ENCODE results near the gene CHRNG.
"Not testable (repeated sequence)": the region's sequence is repeated elsewhere in the genome, so short reads cannot be mapped to it uniquely, and the experiment has no call there.

The CHRNG gene

GRCh38 chr2:232547991-232548390, 8.5 kb downstream of the CHRNG start:
- no peak for DNase-seq

GRCh38 chr2:232549655-232550353, 10.3 kb downstream of the CHRNG start:
- no peak for DNase-seq

DNA sequence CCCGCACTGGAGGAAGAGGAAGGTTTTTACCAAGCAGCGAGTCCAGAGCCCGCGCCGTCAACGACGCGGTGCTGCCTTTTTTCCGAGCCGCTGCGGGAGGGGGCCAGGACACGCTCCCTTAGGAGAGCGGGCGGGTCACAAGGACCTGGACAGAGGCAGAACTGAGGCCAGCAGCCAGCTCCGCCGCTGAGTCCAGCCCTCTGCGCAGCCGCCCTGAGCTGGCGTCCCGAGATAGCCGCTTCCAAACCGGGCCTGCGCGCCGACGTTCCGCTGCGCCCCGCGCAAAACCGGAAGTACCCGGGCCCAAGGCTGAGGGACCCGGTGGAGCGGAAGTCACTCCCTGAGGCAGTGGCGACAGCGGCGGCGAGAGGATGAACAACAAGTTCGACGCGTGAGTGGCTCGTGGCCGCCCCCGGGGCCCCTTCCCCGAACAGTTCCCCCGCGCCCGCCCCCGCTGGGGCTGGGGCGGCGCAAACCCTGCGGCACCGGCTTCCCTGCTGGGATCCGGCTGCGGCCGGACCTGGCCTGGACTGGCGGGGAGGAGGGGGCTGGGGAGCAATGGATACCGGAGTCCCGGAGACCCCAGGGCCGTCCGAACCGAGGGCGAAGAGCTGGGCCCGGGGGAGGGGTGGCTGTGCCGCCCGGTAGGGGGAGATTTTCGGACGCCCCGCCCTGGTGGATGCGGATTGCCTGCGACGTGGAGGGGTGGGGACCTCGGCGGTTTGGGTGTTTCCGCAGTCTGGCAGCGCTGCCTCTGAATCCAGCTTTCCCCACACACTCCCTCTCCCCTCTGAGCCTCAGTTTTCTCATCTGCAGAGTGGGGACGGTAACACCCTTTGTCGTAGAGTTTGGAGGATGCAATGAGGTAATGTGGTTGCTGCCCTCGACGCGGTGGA, 11.1 kb downstream of the CHRNG start, which contains the start of the genes EIF4E2 and TIGD1:
TSS of gene EIF4E2 (plus strand) at position 336 of the 896 bp plus-strand sequence. CDS start at position 372, 36 bp downstream.
TSS of gene TIGD1 (minus strand) at position 204 of the 896 bp plus-strand sequence. CDS start 675 bp downstream, outside the sequence.
- DNase-seq = peak; percentile 83

GRCh38 chr2:232551250-232551638, 11.8 kb downstream of the CHRNG start:
- DNase-seq = no peak

GRCh38 chr2:232551776-232552175, 12.3 kb downstream of the CHRNG start:
- no peak for DNase-seq

GRCh38 chr2:232556426-232556825, 16.9 kb downstream of the CHRNG start:
- DNase-seq = no peak

DNA sequence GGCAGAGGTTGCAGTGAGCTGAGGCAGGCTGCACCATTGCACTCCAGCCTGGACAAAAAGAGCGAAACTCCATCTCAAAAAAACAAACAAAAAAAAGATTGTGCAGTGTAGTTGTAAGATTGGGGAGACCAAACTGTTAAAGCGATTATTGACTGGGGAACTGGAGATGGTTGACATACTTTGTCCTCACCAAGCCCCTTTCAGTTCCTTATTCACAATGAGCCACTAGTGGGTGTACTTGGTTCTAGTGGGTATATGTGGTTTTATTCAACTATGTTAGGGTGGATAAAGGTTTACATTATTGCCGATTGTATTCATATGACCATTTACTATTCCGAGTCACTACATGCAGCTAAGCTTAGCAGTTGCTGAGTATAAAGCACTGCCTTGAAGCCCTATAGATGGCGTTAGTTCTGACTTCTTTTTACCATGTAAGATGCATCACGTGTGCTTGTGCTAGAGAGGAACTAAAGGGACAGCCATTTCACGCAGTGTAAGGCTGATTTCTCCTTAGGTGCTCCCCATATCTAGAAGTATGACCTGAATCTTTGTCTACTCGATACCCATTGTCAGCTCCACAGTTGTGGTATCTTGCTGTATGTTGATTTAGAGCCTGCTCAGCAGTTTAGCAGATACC, 23.1 kb downstream of the CHRNG start:
- DNase-seq = no peak

GRCh38 chr2:232563580-232563979, 24.1 kb downstream of the CHRNG start:
- no peak for DNase-seq

GRCh38 chr2:232567721-232568120, 28.2 kb downstream of the CHRNG start:
- no peak for DNase-seq

- no peak for DNase-seq
These were observed 28.7 kb downstream of the CHRNG start for GRCh38 chr2:232568161-232568560.

GRCh38 chr2:232569541-232569940, 30.0 kb downstream of the CHRNG start:
- DNase-seq = no peak

GRCh38 chr2:232570481-232570880, 31.0 kb downstream of the CHRNG start:
- DNase-seq = not testable (repeated sequence)

DNA sequence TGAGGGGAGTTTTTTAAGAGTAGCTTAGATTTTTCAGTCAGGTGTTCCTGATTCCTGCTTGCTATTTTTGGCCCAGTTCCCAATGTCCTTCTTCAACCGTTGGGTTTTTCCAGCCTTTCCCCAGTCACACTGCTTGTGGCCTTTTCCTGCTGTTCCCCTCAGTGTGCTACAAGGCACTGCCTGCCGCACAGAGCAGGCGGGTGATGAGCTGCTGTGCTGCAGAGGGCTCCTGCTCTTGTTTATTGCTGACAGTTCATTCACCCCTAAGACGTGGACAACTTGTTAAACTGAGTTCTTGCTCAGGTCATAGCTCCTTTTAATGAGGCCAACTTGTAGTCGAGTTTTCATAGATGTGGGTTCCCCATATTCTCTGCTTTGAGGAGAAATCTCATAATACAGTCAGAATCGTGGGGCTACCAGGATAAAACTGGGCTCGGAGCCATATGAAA, 31.6 kb downstream of the CHRNG start:
- DNase-seq = no peak

DNA sequence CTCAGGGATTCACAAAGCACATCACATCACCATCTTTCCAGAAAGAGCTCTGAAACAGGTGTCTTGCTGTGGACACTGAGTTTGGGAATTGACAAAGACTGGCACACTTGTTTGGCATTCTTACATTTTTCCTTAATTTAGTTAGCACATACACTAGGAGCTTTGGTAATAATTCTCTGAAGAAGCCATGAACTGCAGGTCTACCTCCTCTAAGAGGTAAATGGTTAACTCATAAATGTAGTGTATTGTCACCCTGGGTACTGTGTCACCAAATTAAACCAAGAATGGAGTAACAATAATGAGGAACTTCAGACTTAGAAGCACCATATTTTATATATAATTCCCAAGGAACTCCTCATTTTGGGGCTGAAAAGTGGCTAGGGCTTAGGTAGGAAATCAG, 33.5 kb downstream of the CHRNG start:
- DNase-seq = no peak

- no peak for DNase-seq
These were observed 34.4 kb downstream of the CHRNG start for GRCh38 chr2:232573771-232574435.

DNA sequence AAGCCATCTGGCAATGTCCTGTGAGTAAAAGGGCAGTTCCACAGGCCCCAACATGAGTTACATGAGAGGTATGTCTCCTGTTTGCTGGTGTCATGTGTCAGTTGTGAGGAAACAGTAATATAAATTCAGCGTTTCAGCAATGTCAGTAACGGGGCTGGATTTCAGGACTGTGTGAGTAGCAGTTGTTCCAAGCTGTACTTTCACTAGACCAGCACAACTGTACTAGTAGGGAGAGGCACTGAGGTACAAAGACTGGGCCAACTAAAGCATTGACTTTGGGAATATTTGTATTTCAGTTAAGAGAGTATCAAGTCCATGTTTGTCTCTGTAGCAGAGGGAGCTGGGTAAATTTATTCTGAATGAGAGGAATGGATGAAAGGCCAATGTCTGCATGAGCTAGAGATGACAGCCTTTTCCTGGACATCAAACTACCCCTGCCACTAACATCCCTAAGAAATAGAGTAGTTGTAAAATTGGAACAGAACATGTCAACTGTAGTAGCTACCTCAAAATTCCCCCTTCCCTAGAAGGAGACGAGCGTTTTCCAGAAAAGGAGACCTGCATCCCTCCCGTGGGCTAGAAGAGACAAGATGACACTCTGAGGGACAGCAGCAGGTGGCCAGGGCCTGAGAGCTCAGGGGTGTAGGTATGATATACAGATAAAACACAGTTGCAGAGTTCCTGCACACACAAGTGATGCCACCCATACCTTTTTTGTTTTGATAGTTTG, 35.3 kb downstream of the CHRNG start:
- no peak for DNase-seq

GRCh38 chr2:232575404-232575746, 35.9 kb downstream of the CHRNG start:
- DNase-seq = no peak

GRCh38 chr2:232576995-232577394, 37.5 kb downstream of the CHRNG start:
- DNase-seq = no peak

- no peak for DNase-seq
These were observed 38.3 kb downstream of the CHRNG start for GRCh38 chr2:232577841-232578240.

DNA sequence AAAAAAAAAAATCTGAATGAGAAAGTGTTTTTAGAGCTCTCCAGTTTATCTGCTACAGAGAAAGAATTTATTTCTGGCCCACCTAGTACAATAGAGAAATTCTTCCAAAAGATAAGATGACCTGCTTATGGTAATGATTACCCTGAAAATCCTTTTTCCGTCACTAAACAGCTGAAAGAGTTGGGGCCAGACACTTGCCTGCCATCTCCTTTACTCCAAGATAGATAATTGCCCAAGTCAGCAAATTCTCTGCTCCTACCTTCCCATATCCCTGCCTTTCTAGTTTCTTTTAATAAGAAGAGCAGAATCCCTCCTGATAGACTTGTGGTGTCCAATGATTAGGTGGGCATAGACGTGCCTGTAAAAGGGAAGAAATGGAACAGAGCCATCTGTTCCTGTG, 39.1 kb downstream of the CHRNG start:
- no peak for DNase-seq

DNA sequence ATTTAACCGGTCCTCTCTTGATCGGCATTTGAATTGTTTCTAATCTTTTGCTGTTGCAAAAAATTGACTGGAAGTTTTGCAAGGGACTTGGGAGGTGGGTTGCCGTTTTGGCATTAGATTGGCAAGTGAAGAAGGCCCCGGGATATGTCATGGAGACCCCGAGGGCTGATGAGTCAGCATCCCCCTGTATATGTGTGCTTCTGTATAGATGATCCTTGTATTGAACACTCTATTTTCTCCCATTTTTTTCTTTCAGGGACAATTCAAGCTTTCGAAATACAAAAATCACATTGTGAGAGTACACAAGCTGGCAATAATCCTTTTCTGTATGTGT, 41.1 kb downstream of the CHRNG start:
- DNase-seq = no peak

GRCh38 chr2:232581725-232582124, 42.2 kb downstream of the CHRNG start:
- no peak for DNase-seq
